HFF-Myc (cell line): ENCODE measurements around the gene BABAM2.

Source experiments
- DNase-seq: peaks from one replicate; pipeline ENCODE4 v3.0.0-alpha.2; 2011; ENCODE audit warnings: low read depth; ENCODE audit errors: extremely low read depth
- H3K4me3 ChIP-seq: replicated peaks from 2 replicates; pipeline ENCODE4 v1.5.1; 2011; ENCODE audit warnings: low read depth, mild to moderate bottlenecking, control low read depth, low read length
- CTCF ChIP-seq: IDR thresholded peaks from 2 replicates; pipeline ENCODE4 v1.5.1; 2012; ENCODE audit warnings: mild to moderate bottlenecking, low read depth, low read length, control low read depth; ENCODE audit errors: missing control alignments

The BABAM2 gene

DNA sequence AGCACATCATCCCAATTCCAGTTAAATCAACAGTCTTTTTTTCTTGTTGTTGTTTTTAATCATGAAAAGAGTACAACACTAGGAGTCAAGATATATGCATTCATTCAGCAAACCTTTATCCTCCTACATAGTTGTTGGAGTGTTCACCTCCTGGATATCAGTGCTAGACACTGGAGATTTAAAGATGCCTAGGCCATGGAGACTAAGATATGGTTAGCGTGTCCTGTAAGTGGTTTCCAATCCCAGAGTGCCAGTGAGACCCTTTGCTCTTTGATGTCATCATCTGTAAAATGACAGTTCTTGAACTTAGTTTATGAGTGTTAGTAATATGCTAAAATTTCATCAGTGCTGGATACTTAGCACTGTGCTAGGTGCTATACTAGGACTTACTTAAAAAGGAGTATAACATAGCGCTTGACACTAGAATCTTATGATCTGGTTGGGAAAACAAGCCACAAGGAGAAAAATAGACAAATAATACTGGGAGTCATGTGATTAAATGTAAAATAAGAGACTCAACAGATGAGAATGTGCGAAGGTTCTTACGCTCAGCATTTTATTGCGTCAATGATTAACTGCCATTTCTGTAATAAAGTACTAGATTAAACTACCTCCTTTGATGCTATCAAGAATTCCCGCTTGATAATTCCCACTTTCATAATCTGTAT is 31.5 kb downstream of the BABAM2 start:
- DNase-seq: no peak
- H3K4me3 ChIP-seq: no peak overlapping the region
- TF ChIP-seq CTCF: no peak

DNA sequence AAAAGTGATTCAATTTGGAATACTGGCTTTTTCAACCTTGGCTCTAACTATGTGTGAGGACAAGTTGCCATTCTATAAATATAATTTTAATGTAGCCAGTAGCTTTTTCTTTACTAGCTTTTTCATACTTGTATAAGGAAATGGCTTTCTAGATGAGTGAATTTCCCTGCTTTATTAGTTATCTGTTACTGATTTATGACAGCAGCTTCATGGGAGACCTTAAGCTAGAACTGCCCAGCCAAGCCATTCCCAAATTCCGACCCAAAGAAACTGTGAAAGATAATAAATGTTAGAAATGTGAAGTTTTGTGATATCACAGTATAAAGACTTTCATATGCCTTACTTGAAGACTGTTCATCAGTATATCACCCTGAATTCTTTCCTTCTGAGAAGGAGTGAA is 32.3 kb downstream of the BABAM2 start:
- DNase-seq: no peak
- TF ChIP-seq CTCF: no peak
- no peak overlapping the region for H3K4me3 ChIP-seq

- H3K4me3 ChIP-seq: no peak overlapping the region
- no peak for TF ChIP-seq CTCF
- no peak for DNase-seq
Observed at GRCh38 chr2:27925766-27926472, 35.4 kb downstream of the BABAM2 start.

GRCh38 chr2:27929916-27930486 is 39.5 kb downstream of the BABAM2 start:
- TF ChIP-seq CTCF: no peak
- DNase-seq: no peak
- H3K4me3 ChIP-seq: no peak overlapping the region

DNA sequence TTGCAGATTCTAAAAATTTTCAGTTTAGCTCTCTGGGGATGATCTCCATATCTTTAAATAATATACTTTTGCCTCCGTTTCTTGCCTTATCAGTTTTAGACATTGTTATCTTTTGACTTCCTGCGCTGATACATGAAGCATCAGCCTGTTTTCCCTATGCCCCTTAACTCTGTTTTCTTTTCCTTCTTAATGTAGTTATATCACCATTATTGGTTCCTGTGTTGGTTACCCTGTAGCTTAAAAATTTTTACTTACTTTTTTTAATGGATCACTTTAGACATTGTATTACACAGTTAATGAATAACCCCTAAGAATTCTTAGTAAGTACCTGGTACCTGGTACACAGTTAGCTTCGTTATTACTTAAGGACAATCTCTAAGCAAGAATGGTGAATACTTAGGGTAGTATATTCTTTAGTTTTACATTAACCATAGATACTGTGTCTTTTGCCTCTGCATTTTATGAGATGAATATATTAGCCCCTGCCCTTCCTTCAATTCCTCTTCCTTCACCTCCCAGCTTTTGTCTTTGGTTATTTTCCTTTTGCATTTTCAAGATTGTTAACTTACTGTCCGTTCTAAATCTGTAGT is 40.9 kb downstream of the BABAM2 start:
- TF ChIP-seq CTCF: no peak
- H3K4me3 ChIP-seq: no peak overlapping the region
- DNase-seq: no peak

- no peak overlapping the region for H3K4me3 ChIP-seq
- no peak for TF ChIP-seq CTCF
- DNase-seq: no peak
Observed at GRCh38 chr2:27932396-27932795, 41.9 kb downstream of the BABAM2 start.
